Activated CD4-positive, alpha-beta memory T cell treated with anti-CD3 and anti-CD28 coated beads for 36 hours (primary cell): ENCODE data around the gene PTPRN2. TPM values are rescaled to one million over a fixed set of nuclear protein-coding genes. Genes with fewer than 3 reads are reported as not detected.

Source experiments
- CTCF ChIA-PET: fragments of 350-600 bp; sonication (Branson Sonifier 250); formaldehyde crosslinking; loops from one replicate; lab custom pipeline; 2021; ENCODE audit warnings: antibody characterized with exemption, inconsistent platforms; lab: Charles Lee
- POLR2A ChIA-PET: fragments of 350-600 bp; sonication (Branson Sonifier 250); formaldehyde crosslinking; loops from one replicate; lab custom pipeline; 2021; ENCODE audit warnings: antibody characterized with exemption; lab: Charles Lee
- DNase-seq: peaks from one replicate; pipeline ENCODE4 v3.0.0-alpha.2; 2020
- H3K27ac Mint-ChIP-seq: one replicate; pipeline ENCODE4 v1.8.0; 2021; ENCODE audit warnings: mixed read lengths
- H3K27me3 Mint-ChIP-seq: one replicate; pipeline ENCODE4 v1.8.0; 2021; ENCODE audit warnings: mixed read lengths
- H3K36me3 Mint-ChIP-seq: one replicate; pipeline ENCODE4 v1.8.0; 2021; ENCODE audit warnings: mixed read lengths
- H3K4me1 Mint-ChIP-seq: one replicate; pipeline ENCODE4 v1.8.0; 2021; ENCODE audit warnings: low read depth, mixed read lengths
- H3K4me3 Mint-ChIP-seq: one replicate; pipeline ENCODE4 v1.8.0; 2021; ENCODE audit warnings: mild to moderate bottlenecking, mixed read lengths
- H3K9me3 Mint-ChIP-seq: one replicate; pipeline ENCODE4 v1.8.0; 2021; ENCODE audit warnings: mixed read lengths
- intact Hi-C: fragments of 100-400 bp; cut with micrococcal nuclease; formaldehyde crosslinking; loops from one replicate; pipeline ENCODE4 v1.15.1; 2023
- total RNA-seq, 2 experiments: library from RNA; stranded (reverse); gene quantifications; one replicate each; pipeline ENCODE4 v1.2.3, GENCODE V29; 2021

Gene PTPRN2
- total RNA-seq, 2 experiments from 2014 or later = 0.51 to 0.64 TPM

- POLR2A ChIA-PET = no interaction called here
- Mint-ChIP-seq H3K27me3 (no peaks in the 10 kb centered on the region), H3K9me3 (peaks cover 2% of the 10 kb centered on the region), H3K36me3 (no peaks in the 10 kb centered on the region), H3K27ac (no peak overlapping the region), H3K4me3 (no peak overlapping the region), H3K4me1 (no peaks in the 10 kb centered on the region)
- DNase-seq = no peak
- CTCF ChIA-PET = no interaction called here
- intact Hi-C loops = no loop called here
Observed at GRCh38 chr7:158093156-158093796, 494.3 kb downstream of the PTPRN2 start.

- CTCF ChIA-PET = no interaction called here
- Mint-ChIP-seq H3K4me1 (no peaks in the 10 kb centered on the region), H3K27me3 (peaks cover 1% of the 10 kb centered on the region), H3K4me3 (no peak overlapping the region), H3K27ac (no peak overlapping the region), H3K9me3 (peaks cover 14% of the 10 kb centered on the region), H3K36me3 (no peaks in the 10 kb centered on the region)
- DNase-seq = no peak
- intact Hi-C loops = no loop called here
- POLR2A ChIA-PET = no interaction called here
Observed at GRCh38 chr7:158087196-158087595, 500.4 kb downstream of the PTPRN2 start.

- Mint-ChIP-seq H3K27me3 (peaks cover 1% of the 10 kb centered on the region), H3K36me3 (no peaks in the 10 kb centered on the region), H3K4me1 (no peaks in the 10 kb centered on the region), H3K9me3 (peaks cover 14% of the 10 kb centered on the region), H3K4me3 (no peak overlapping the region), H3K27ac (no peak overlapping the region)
- CTCF ChIA-PET = no interaction called here
- intact Hi-C loops = no loop called here
- no peak for DNase-seq
- POLR2A ChIA-PET = no interaction called here
Observed at GRCh38 chr7:158085741-158086695, 501.6 kb downstream of the PTPRN2 start.

- DNase-seq = no peak
- intact Hi-C loops = no loop called here
- ChIA-PET POLR2A (no interaction called here), CTCF (no interaction called here)
- H3K36me3 Mint-ChIP-seq = no peaks in the 10 kb centered on the region
- peaks cover 1% of the 10 kb centered on the region for H3K27me3 Mint-ChIP-seq
- peaks cover 12% of the 10 kb centered on the region for H3K9me3 Mint-ChIP-seq
- H3K4me1 Mint-ChIP-seq = no peaks in the 10 kb centered on the region
- no peak overlapping the region for H3K4me3 Mint-ChIP-seq
- H3K27ac Mint-ChIP-seq = no peak overlapping the region
Observed at GRCh38 chr7:158084555-158084954, 503.1 kb downstream of the PTPRN2 start.

GRCh38 chr7:158083526-158084310, 503.9 kb downstream of the PTPRN2 start:
- Mint-ChIP-seq H3K36me3 (no peaks in the 10 kb centered on the region), H3K27me3 (peaks cover 1% of the 10 kb centered on the region), H3K9me3 (peaks cover 12% of the 10 kb centered on the region), H3K27ac (no peak overlapping the region), H3K4me3 (no peak overlapping the region), H3K4me1 (no peaks in the 10 kb centered on the region)
- POLR2A ChIA-PET = no interaction called here
- DNase-seq = no peak
- intact Hi-C loops = no loop called here
- CTCF ChIA-PET = no interaction called here

- H3K9me3 Mint-ChIP-seq = peaks cover 12% of the 10 kb centered on the region
- H3K36me3 Mint-ChIP-seq = no peaks in the 10 kb centered on the region
- ChIA-PET CTCF (no interaction called here), POLR2A (no interaction called here)
- no peak for DNase-seq
- peaks cover 1% of the 10 kb centered on the region for H3K27me3 Mint-ChIP-seq
- H3K27ac Mint-ChIP-seq = no peak overlapping the region
- intact Hi-C loops = no loop called here
- H3K4me3 Mint-ChIP-seq = no peak overlapping the region
- H3K4me1 Mint-ChIP-seq = no peaks in the 10 kb centered on the region
Observed at GRCh38 chr7:158082761-158083160, 504.9 kb downstream of the PTPRN2 start.

GRCh38 chr7:158080899-158081445, 506.7 kb downstream of the PTPRN2 start:
- no peak for DNase-seq
- POLR2A ChIA-PET = no interaction called here
- CTCF ChIA-PET = no interaction called here
- H3K9me3 Mint-ChIP-seq = peaks cover 3% of the 10 kb centered on the region
- peaks cover 1% of the 10 kb centered on the region for H3K27me3 Mint-ChIP-seq
- H3K4me1 Mint-ChIP-seq = no peaks in the 10 kb centered on the region
- H3K4me3 Mint-ChIP-seq = no peak overlapping the region
- intact Hi-C loops = no loop called here
- no peaks in the 10 kb centered on the region for H3K36me3 Mint-ChIP-seq
- H3K27ac Mint-ChIP-seq = no peak overlapping the region

GRCh38 chr7:158077934-158078910, 509.4 kb downstream of the PTPRN2 start:
- peaks cover 1% of the 10 kb centered on the region for H3K27me3 Mint-ChIP-seq
- no peak overlapping the region for H3K4me3 Mint-ChIP-seq
- POLR2A ChIA-PET = no interaction called here
- no peaks in the 10 kb centered on the region for H3K4me1 Mint-ChIP-seq
- intact Hi-C loops = no loop called here
- DNase-seq = no peak
- CTCF ChIA-PET = no interaction called here
- no peak overlapping the region for H3K27ac Mint-ChIP-seq
- no peaks in the 10 kb centered on the region for H3K36me3 Mint-ChIP-seq
- H3K9me3 Mint-ChIP-seq = no peaks in the 10 kb centered on the region

GRCh38 chr7:158077151-158077840, 510.3 kb downstream of the PTPRN2 start:
- Mint-ChIP-seq H3K4me3 (no peak overlapping the region), H3K27ac (no peak overlapping the region), H3K4me1 (no peaks in the 10 kb centered on the region), H3K9me3 (no peaks in the 10 kb centered on the region), H3K36me3 (no peaks in the 10 kb centered on the region), H3K27me3 (no peaks in the 10 kb centered on the region)
- ChIA-PET CTCF (no interaction called here), POLR2A (no interaction called here)
- intact Hi-C loops = no loop called here
- no peak for DNase-seq

GRCh38 chr7:158076656-158077055, 511.0 kb downstream of the PTPRN2 start:
- no peak overlapping the region for H3K27ac Mint-ChIP-seq
- no peaks in the 10 kb centered on the region for H3K9me3 Mint-ChIP-seq
- no peak overlapping the region for H3K4me3 Mint-ChIP-seq
- ChIA-PET CTCF (no interaction called here), POLR2A (no interaction called here)
- no peaks in the 10 kb centered on the region for H3K27me3 Mint-ChIP-seq
- intact Hi-C loops = no loop called here
- no peaks in the 10 kb centered on the region for H3K36me3 Mint-ChIP-seq
- H3K4me1 Mint-ChIP-seq = no peaks in the 10 kb centered on the region
- no peak for DNase-seq

- H3K4me1 Mint-ChIP-seq = no peaks in the 10 kb centered on the region
- H3K27ac Mint-ChIP-seq = no peak overlapping the region
- H3K4me3 Mint-ChIP-seq = no peak overlapping the region
- no peaks in the 10 kb centered on the region for H3K9me3 Mint-ChIP-seq
- no peaks in the 10 kb centered on the region for H3K36me3 Mint-ChIP-seq
- ChIA-PET CTCF (no interaction called here), POLR2A (no interaction called here)
- no peak for DNase-seq
- intact Hi-C loops = no loop called here
- no peaks in the 10 kb centered on the region for H3K27me3 Mint-ChIP-seq
Observed at GRCh38 chr7:158076215-158076614, 511.4 kb downstream of the PTPRN2 start.
